HepG2 (cell line): Measurements from ENCODE around the gene MMRN2. TPM values are rescaled to one million over a fixed set of nuclear protein-coding genes. Genes with fewer than 3 reads are reported as not detected.
A peak's percentile ranks its signal among the peaks of the same experiment; 100 is the strongest.

Source experiments
- ATAC-seq: fragments of 200-7000 bp; cut with Tn5 transposase; 3 replicates; pipeline ENCODE4 v1.9.1; 2020; ENCODE audit warnings: mild to moderate bottlenecking, moderate library complexity
- BruUV-seq: library from RNA; stranded (reverse); fragments of 400-500 nt; replicated peaks from 2 replicates; lab custom pipeline; 2021; lab: Mats Ljungman, UMichigan
- CTCF ChIA-PET: fragments of 300-600 bp; formaldehyde crosslinking; extraction: SDS; loops from one replicate; lab custom pipeline; 2021; ENCODE audit warnings: low total read pairs, inconsistent platforms, low intra/inter-chr PET ratio; lab: Yijun Ruan, JAX
- POLR2A ChIA-PET: fragments of 350-600 bp; sonication (Branson Sonifier 250); formaldehyde crosslinking; loops from one replicate; lab custom pipeline; 2020; ENCODE audit warnings: antibody characterized with exemption, inconsistent platforms; lab: Yijun Ruan, JAX
- DNase-seq: peaks from one replicate; pipeline ENCODE4 v3.0.0-alpha.2; 2015; ENCODE audit warnings: low spot score
- FAIRE-seq: peaks from 3 replicates; lab custom pipeline; 2011; peaks lifted over from hg19 to GRCh38; lab: Jason Lieb, UNC
- H2AFZ ChIP-seq: one replicate; pipeline ENCODE4 v1.6.1; 2011; ENCODE audit warnings: low read length, inconsistent platforms
- H3K27ac ChIP-seq: fragments of 300-600 bp; 3 replicates; pipeline ENCODE4 v1.8.0; 2011; ENCODE audit warnings: mixed run types, mild to moderate bottlenecking, mixed read lengths, low read length, inconsistent platforms; ENCODE audit not compliant: insufficient read depth; ENCODE audit errors: extremely low read length
- H3K27me3 ChIP-seq, 2 experiments: fragments of 200-600 bp in 1 of 2; 2 replicates in 1 of 2; 3 replicates in 1 of 2; pipeline versions ENCODE4 v1.6.0 to v1.8.0; 2011; ENCODE audit warnings: low read length in 2 of 2, mild to moderate bottlenecking in 2 of 2, moderate library complexity in 2 of 2, inconsistent platforms in 1 of 2; ENCODE audit not compliant: insufficient read depth in 2 of 2, control insufficient read depth in 1 of 2
- H3K36me3 ChIP-seq, 2 experiments: fragments of 200-600 bp in 1 of 2; replicated peaks in 1 of 2; 2 replicates in 1 of 2; 3 replicates in 1 of 2; pipeline versions ENCODE4 v1.5.1 to v1.8.0; 2011; ENCODE audit warnings: low read length in 2 of 2, inconsistent platforms in 1 of 2; ENCODE audit not compliant: insufficient read depth in 2 of 2, control insufficient read depth in 1 of 2
- H3K4me1 ChIP-seq: 2 replicates; pipeline ENCODE4 v1.5.1; 2012; ENCODE audit warnings: low read length, inconsistent platforms; ENCODE audit not compliant: insufficient read depth
- H3K4me2 ChIP-seq: 2 replicates; pipeline ENCODE4 v1.6.0; 2011; ENCODE audit warnings: low read depth, low read length, inconsistent platforms
- H3K4me3 ChIP-seq, 3 experiments: fragments of 200-600 bp in 1 of 3; sonication (generic), shearing (Covaris generic) in 1 of 3; replicated peaks in 1 of 3; 2 replicates each; pipeline ENCODE4 v1.5.1; 2011 to 2016; ENCODE audit warnings: low read length in 3 of 3, inconsistent platforms in 2 of 3, low read depth in 2 of 3, mild to moderate bottlenecking in 2 of 3, control low read depth in 1 of 3, mixed read lengths in 1 of 3; ENCODE audit not compliant: insufficient read depth in 1 of 3
- H3K79me2 ChIP-seq: one replicate; pipeline ENCODE4 v1.6.1; 2011; ENCODE audit warnings: low read length, inconsistent platforms; ENCODE audit not compliant: insufficient read depth
- H3K9ac ChIP-seq: 2 replicates; pipeline ENCODE4 v1.6.0; 2011; ENCODE audit warnings: mild to moderate bottlenecking, low read depth, low read length, inconsistent platforms; ENCODE audit not compliant: insufficient read depth
- H3K9me3 ChIP-seq: 2 replicates; pipeline ENCODE4 v1.5.1; 2012; ENCODE audit warnings: mild to moderate bottlenecking, low read length
- H4K20me1 ChIP-seq: 2 replicates; pipeline ENCODE4 v1.6.0; 2011; ENCODE audit warnings: inconsistent platforms, mild to moderate bottlenecking, low read length, moderate library complexity; ENCODE audit not compliant: insufficient read depth
- CENPBD1 ChIP-seq: sonication (generic); formaldehyde crosslinking; IDR thresholded peaks from 2 replicates; pipeline ENCODE4 v1.8.0; 2022; ENCODE audit warnings: missing genetic modification reagents, low read depth, mild to moderate bottlenecking, borderline replicate concordance
- MTA1 ChIP-seq: sonication (generic); formaldehyde crosslinking; IDR thresholded peaks from 2 replicates; pipeline ENCODE4 v1.4.0; 2020; ENCODE audit warnings: missing genetic modification reagents, mild to moderate bottlenecking, borderline replicate concordance
- NCOA1 ChIP-seq: sonication (generic); formaldehyde crosslinking; IDR thresholded peaks from 2 replicates; pipeline ENCODE4 v1.9.0; 2021; ENCODE audit warnings: missing genetic modification reagents
- RBM39 ChIP-seq: fragments of 200-400 bp; formaldehyde crosslinking; IDR thresholded peaks from one replicate; pipeline ENCODE4 v1.6.1; 2018; ENCODE audit warnings: antibody characterized with exemption, mild to moderate bottlenecking, low read depth, low read length; ENCODE audit not compliant: poor library complexity, severe bottlenecking
- TEAD2 ChIP-seq: sonication (generic); formaldehyde crosslinking; IDR thresholded peaks from 2 replicates; pipeline ENCODE4 v1.9.0; 2021; ENCODE audit warnings: missing genetic modification reagents
- THAP11 ChIP-seq: IDR thresholded peaks from 2 replicates; pipeline ENCODE4 v1.6.1; 2016; ENCODE audit warnings: missing biosample characterization, missing genetic modification reagents
- ZBTB26 ChIP-seq: IDR thresholded peaks from 2 replicates; pipeline ENCODE4 v1.6.1; 2016; ENCODE audit warnings: missing compliant biosample characterization, missing genetic modification reagents, borderline replicate concordance
- WGBS: methylation state at CpG from one replicate; pipeline ENCODE4 v1.1.6; 2017; ENCODE audit warnings: low lambda C conversion rate; 5-methylcytosine and 5-hydroxymethylcytosine counted together
- in situ Hi-C: cut with HindIII; loops from 2 replicates; pipeline ENCODE4 v1.10.0; 2017; ENCODE audit warnings: low pct_unique_long_range_greater_than_20kb; ENCODE audit not compliant: extremely low pct_ligation_motif_present
- intact Hi-C: fragments of 100-400 bp; cut with micrococcal nuclease; formaldehyde crosslinking; loops from one replicate; pipeline ENCODE4 v1.10.0; 2022; ENCODE audit not compliant: unreplicated experiment
- polyA plus RNA-seq, 8 experiments: library from polyadenylated mRNA; depleted of rRNA in 3 of 8; stranded (reverse) in 7 of 8; unstranded in 1 of 8; fragments of >200 nt; fragmentation: Illumina TruSeq in 4 of 8; extraction: Trizol in 4 of 8; gene quantifications; 2 replicates each; pipeline versions ENCODE4 v1.2.1 to v1.2.3, GENCODE V29; 2011 to 2016; ENCODE audit warnings: low read depth in 4 of 8, missing spikeins in 1 of 8, mixed read lengths in 1 of 8; ENCODE audit not compliant: insufficient read depth in 1 of 8
- total RNA-seq, 5 experiments: library from RNA; depleted of rRNA; stranded (reverse); fragments of >200 nt; fragmentation: Illumina TruSeq; extraction: Trizol; gene quantifications; 2 replicates each; pipeline ENCODE4 v1.2.3, GENCODE V29; 2016; ENCODE audit warnings: low read depth in 1 of 5
- TF ChIP-seq, protein P1 (sequence below): sonication (generic); formaldehyde crosslinking; IDR thresholded peaks from 2 replicates; pipeline ENCODE4 v1.4.0; 2020; ENCODE audit warnings: missing genetic modification reagents
- TF ChIP-seq, protein P2 (sequence below): sonication (generic); formaldehyde crosslinking; IDR thresholded peaks from 2 replicates; pipeline ENCODE4 v1.8.0; 2022; ENCODE audit warnings: mild to moderate bottlenecking, missing genetic modification reagents

The MMRN2 gene
- total and polyA plus RNA-seq, 2 of the 13 experiments (the other 11 are each of a cell fraction or from before 2014, with no cell fraction given), result 0.04 TPM; not detected in 1

DNA sequence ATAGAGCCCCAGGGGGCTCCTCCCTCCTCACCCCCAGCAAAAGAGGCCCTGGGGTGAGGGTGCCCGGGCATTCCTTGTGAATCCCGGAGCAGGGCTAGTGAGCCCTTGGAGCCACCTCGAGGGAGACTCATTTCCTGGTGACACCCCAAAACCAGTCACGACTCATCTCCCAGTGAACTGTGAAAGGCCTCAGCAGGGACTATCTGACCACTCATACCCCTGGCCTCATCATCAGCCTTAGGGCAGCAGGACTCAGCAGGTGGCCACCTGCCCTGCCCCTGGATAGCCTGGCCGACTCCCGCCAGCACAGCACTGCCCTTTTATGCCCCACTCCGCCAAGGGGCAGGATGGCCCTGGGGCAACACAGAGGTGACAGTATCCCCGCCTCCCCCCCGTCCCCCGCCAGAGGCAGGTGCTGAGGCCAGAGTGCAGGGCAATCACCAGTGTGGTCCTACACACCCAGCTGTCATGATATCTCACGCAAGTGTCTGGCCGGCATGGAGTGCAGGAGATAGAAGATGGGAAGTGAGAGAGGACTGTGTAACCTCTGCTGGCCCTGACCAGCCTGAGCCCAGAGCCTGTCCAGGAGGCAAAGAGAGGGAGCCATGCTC, 4.2 kb upstream of the MMRN2 start (continued):
- TF ChIP-seq THAP11 (CRISPR knock-in tag) (no peak), TEAD2 (CRISPR knock-in tag) (no peak), RBM39 (no peak), CENPBD1 (CRISPR knock-in tag) (no peak), NCOA1 (CRISPR knock-in tag) (no peak), ZBTB26 (CRISPR knock-in tag) (no peak)
- TF ChIP-seq, protein P1, sequence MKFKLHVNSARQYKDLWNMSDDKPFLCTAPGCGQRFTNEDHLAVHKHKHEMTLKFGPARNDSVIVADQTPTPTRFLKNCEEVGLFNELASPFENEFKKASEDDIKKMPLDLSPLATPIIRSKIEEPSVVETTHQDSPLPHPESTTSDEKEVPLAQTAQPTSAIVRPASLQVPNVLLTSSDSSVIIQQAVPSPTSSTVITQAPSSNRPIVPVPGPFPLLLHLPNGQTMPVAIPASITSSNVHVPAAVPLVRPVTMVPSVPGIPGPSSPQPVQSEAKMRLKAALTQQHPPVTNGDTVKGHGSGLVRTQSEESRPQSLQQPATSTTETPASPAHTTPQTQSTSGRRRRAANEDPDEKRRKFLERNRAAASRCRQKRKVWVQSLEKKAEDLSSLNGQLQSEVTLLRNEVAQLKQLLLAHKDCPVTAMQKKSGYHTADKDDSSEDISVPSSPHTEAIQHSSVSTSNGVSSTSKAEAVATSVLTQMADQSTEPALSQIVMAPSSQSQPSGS, result no peak

DNA sequence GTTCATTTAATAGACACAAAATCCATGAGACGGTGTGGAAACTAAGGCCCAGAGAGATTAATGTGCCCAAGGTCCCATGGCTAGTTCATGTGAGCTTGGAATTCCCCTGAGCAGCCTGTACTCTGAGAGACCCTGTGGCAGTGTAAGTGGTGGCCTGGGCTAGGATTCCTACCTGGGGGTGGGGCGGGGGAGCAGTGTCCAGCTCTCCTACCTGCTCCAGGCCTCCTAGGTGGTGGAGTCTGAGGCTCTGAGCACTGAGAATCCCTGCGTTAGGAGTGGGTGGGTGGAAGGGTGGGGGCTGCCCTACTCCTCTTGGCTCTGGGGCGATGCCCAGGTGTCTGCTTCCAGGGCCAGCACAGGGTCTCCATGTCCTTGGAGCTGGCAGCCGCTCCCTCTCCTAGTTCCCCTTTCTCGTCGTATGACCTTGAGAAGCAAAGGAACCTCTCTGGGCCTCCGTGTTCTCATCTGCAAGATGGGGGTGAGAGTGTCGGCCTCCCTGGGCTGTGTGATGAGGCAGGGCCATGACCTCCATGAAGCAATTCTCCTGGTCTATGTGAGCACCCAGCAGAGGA, 3.5 kb upstream of the MMRN2 start:
- peak overlapping the region in 1 of 3 experiments; percentile 66; a peak in 2 of 6 replicates for H3K4me3 ChIP-seq
- CTCF ChIA-PET, result interaction anchor here (0.8 to 1.8 kb wide), 3 partner anchors 15 to 273 kb away, joined by 4 to 20 read pairs (median 4); no protein-coding TSS in a partner anchor
- FAIRE-seq, result no peak
- H4K20me1 ChIP-seq, result no peaks in the 10 kb centered on the region
- BruUV-seq, result no TSS peak
- H3K4me1 ChIP-seq, result peaks cover 51% of the 10 kb centered on the region
- no peak overlapping the region for H3K27ac ChIP-seq
- peaks cover 11 to 69% of the 10 kb centered on the region in 2 experiments for H3K27me3 ChIP-seq
- TF ChIP-seq, protein P2, sequence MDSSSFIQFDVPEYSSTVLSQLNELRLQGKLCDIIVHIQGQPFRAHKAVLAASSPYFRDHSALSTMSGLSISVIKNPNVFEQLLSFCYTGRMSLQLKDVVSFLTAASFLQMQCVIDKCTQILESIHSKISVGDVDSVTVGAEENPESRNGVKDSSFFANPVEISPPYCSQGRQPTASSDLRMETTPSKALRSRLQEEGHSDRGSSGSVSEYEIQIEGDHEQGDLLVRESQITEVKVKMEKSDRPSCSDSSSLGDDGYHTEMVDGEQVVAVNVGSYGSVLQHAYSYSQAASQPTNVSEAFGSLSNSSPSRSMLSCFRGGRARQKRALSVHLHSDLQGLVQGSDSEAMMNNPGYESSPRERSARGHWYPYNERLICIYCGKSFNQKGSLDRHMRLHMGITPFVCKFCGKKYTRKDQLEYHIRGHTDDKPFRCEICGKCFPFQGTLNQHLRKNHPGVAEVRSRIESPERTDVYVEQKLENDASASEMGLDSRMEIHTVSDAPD (CRISPR knock-in tag), result no peak
- TF ChIP-seq MTA1 (CRISPR knock-in tag), result 0 out of 2 replicates have a peak, but pooled peaks have one; percentile 1
- TF ChIP-seq, all 625 proteins: peak for 1
- POLR2A ChIA-PET, result no interaction called here
- DNase-seq, result no peak
- intact Hi-C loops, result loop anchor here (1.0 kb wide), 1 partner anchor 16 kb away; no protein-coding TSS in a partner anchor
- H3K9me3 ChIP-seq, result no peaks in the 10 kb centered on the region
- peak; percentile 2; the same call in 2 of the 3 replicates for ATAC-seq
- peak overlapping the region; percentile 73 for H3K4me2 ChIP-seq
- H3K9ac ChIP-seq, result no peak overlapping the region
- in situ Hi-C loops, result no loop called here
- H3K36me3 ChIP-seq, result no peaks in the 10 kb centered on the region
- no peaks in the 10 kb centered on the region for H3K79me2 ChIP-seq
- WGBS, result 0% methylated on average over 3 of the region's 9 CpGs
- no peak overlapping the region for H2AFZ ChIP-seq
